22Rv1 (cell line): Measurements from ENCODE around the gene PCSK7.

Source experiments
- CTCF ChIP-seq: fragments of 450-650 bp; IDR thresholded peaks from 2 replicates; pipeline ENCODE4 v1.5.1; 2017; ENCODE audit warnings: mild to moderate bottlenecking
- ZFX ChIP-seq: fragments of 450-650 bp; IDR thresholded peaks from 2 replicates; pipeline ENCODE4 v1.6.1; 2017; ENCODE audit warnings: antibody characterized with exemption, borderline replicate concordance

- peak; percentile 79 for TF ChIP-seq CTCF
- TF ChIP-seq ZFX = no peak
Measured at GRCh38 chr11:117180661-117181585, 51.0 kb downstream of the PCSK7 start.
